ENCODE measurements around the gene BRINP2.

GRCh38 chr1:177126267-177126666, 44.5 kb upstream of the BRINP2 start:
- TF ChIP-seq GATA2 (IDR thresholded peaks at IDR 0.05; ENCODE audit: low read depth, low read length) (no peak), GATA3 (IDR thresholded peaks at IDR 0.05; ENCODE audit: low read depth, low read length) (no peak)

Measured in SH-SY5Y (cell line).